HEK293 (cell line): ENCODE measurements around the gene NOS1.

Experiments used
- REST ChIP-seq: fragments of 450-650 bp; formaldehyde crosslinking; IDR thresholded peaks from 2 replicates; pipeline ENCODE4 v1.5.1; 2016; ENCODE audit warnings: missing biosample characterization, missing genetic modification characterization
- SP2 ChIP-seq: fragments of 450-650 bp; formaldehyde crosslinking; IDR thresholded peaks from 2 replicates; pipeline ENCODE4 v1.5.1; 2016; ENCODE audit warnings: missing biosample characterization, missing genetic modification characterization
- ZBTB1 ChIP-seq: fragments of 450-650 bp; formaldehyde crosslinking; IDR thresholded peaks from 2 replicates; pipeline ENCODE4 v1.5.1; 2016; ENCODE audit warnings: missing biosample characterization, missing genetic modification characterization
- ZBTB17 ChIP-seq: fragments of 450-650 bp; formaldehyde crosslinking; IDR thresholded peaks from 2 replicates; pipeline ENCODE4 v1.5.1; 2016; ENCODE audit warnings: missing biosample characterization, missing genetic modification characterization
- ZBTB26 ChIP-seq: fragments of 450-650 bp; formaldehyde crosslinking; optimal IDR thresholded peaks from 2 replicates; pipeline ENCODE3; 2016; ENCODE audit warnings: missing biosample characterization, mild to moderate bottlenecking, missing genetic modification characterization
- ZBTB8A ChIP-seq: fragments of 450-650 bp; formaldehyde crosslinking; IDR thresholded peaks from 2 replicates; pipeline ENCODE4 v1.5.1; 2016; ENCODE audit warnings: missing biosample characterization, missing genetic modification characterization
- ZEB2 ChIP-seq: fragments of 450-650 bp; formaldehyde crosslinking; IDR thresholded peaks from 2 replicates; pipeline ENCODE4 v1.5.1; 2016; ENCODE audit warnings: missing biosample characterization, missing genetic modification characterization
- ZFHX2 ChIP-seq: fragments of 450-650 bp; formaldehyde crosslinking; conservative IDR thresholded peaks from 2 replicates; pipeline ENCODE4 v1.5.1; 2016; ENCODE audit warnings: missing biosample characterization, missing genetic modification characterization
- ZNF146 ChIP-seq: fragments of 450-650 bp; formaldehyde crosslinking; IDR thresholded peaks from 2 replicates; pipeline ENCODE4 v1.5.1; 2016; ENCODE audit warnings: missing biosample characterization, missing genetic modification characterization
- ZNF155 ChIP-seq: fragments of 450-650 bp; formaldehyde crosslinking; IDR thresholded peaks from 2 replicates; pipeline ENCODE4 v1.5.1; 2016; ENCODE audit warnings: missing biosample characterization, missing genetic modification characterization
- ZNF473 ChIP-seq: fragments of 450-650 bp; formaldehyde crosslinking; IDR thresholded peaks from 2 replicates; pipeline ENCODE4 v1.5.1; 2017; ENCODE audit warnings: missing biosample characterization, missing genetic modification characterization
- ZNF529 ChIP-seq: fragments of 450-650 bp; formaldehyde crosslinking; IDR thresholded peaks from 2 replicates; pipeline ENCODE4 v1.5.1; 2017; ENCODE audit warnings: missing genetic modification characterization, missing biosample characterization; ENCODE audit not compliant: insufficient replicate concordance
- ZNF530 ChIP-seq: fragments of 450-650 bp; formaldehyde crosslinking; IDR thresholded peaks from 2 replicates; pipeline ENCODE4 v1.5.1; 2016; ENCODE audit warnings: low read depth, missing biosample characterization, missing genetic modification characterization
- ZNF561 ChIP-seq: fragments of 450-650 bp; IDR thresholded peaks from 2 replicates; pipeline ENCODE4 v1.5.1; 2018; ENCODE audit warnings: missing biosample characterization, missing genetic modification characterization, borderline replicate concordance
- ZNF610 ChIP-seq: fragments of 450-650 bp; formaldehyde crosslinking; IDR thresholded peaks from 2 replicates; pipeline ENCODE4 v1.5.1; 2016; ENCODE audit warnings: missing biosample characterization, missing genetic modification characterization, borderline replicate concordance
- ZNF654 ChIP-seq: fragments of 450-650 bp; formaldehyde crosslinking; IDR thresholded peaks from 2 replicates; pipeline ENCODE4 v1.5.1; 2016; ENCODE audit warnings: low read depth, missing biosample characterization, missing genetic modification characterization
- ZNF776 ChIP-seq: fragments of 450-650 bp; formaldehyde crosslinking; IDR thresholded peaks from 2 replicates; pipeline ENCODE4 v1.5.0; 2017; ENCODE audit warnings: missing biosample characterization, missing genetic modification characterization, borderline replicate concordance
- ZNF830 ChIP-seq: fragments of 450-650 bp; IDR thresholded peaks from 2 replicates; pipeline ENCODE4 v1.5.0; 2018; ENCODE audit warnings: missing biosample characterization, missing genetic modification characterization, low read depth, mild to moderate bottlenecking, moderate library complexity
- ZSCAN30 ChIP-seq: fragments of 450-650 bp; IDR thresholded peaks from 2 replicates; pipeline ENCODE4 v1.5.1; 2018; ENCODE audit warnings: missing biosample characterization, mild to moderate bottlenecking, missing genetic modification characterization, moderate library complexity
- TF ChIP-seq, protein P1 (sequence below): fragments of 450-650 bp; formaldehyde crosslinking; conservative IDR thresholded peaks from 2 replicates; pipeline ENCODE4 v1.5.1; 2016; ENCODE audit warnings: low read depth, missing biosample characterization, missing genetic modification characterization
- TF ChIP-seq, protein P2 (sequence below): fragments of 450-650 bp; formaldehyde crosslinking; IDR thresholded peaks from 2 replicates; pipeline ENCODE4 v1.5.1; 2016; ENCODE audit warnings: missing biosample characterization, missing genetic modification characterization
- TF ChIP-seq, protein P3 (sequence below): fragments of 450-650 bp; formaldehyde crosslinking; IDR thresholded peaks from 2 replicates; pipeline ENCODE4 v1.5.1; 2017; ENCODE audit warnings: missing biosample characterization, missing genetic modification characterization
- TF ChIP-seq, protein P4 (sequence below): fragments of 450-650 bp; formaldehyde crosslinking; IDR thresholded peaks from 2 replicates; pipeline ENCODE4 v1.5.1; 2016; ENCODE audit warnings: missing biosample characterization, missing genetic modification characterization

NOS1 gene

GRCh38 chr12:117190210-117190781 is 171.1 kb downstream of the NOS1 start, which contains the start of gene FBXO21 (continued):
- TF ChIP-seq, protein P1, sequence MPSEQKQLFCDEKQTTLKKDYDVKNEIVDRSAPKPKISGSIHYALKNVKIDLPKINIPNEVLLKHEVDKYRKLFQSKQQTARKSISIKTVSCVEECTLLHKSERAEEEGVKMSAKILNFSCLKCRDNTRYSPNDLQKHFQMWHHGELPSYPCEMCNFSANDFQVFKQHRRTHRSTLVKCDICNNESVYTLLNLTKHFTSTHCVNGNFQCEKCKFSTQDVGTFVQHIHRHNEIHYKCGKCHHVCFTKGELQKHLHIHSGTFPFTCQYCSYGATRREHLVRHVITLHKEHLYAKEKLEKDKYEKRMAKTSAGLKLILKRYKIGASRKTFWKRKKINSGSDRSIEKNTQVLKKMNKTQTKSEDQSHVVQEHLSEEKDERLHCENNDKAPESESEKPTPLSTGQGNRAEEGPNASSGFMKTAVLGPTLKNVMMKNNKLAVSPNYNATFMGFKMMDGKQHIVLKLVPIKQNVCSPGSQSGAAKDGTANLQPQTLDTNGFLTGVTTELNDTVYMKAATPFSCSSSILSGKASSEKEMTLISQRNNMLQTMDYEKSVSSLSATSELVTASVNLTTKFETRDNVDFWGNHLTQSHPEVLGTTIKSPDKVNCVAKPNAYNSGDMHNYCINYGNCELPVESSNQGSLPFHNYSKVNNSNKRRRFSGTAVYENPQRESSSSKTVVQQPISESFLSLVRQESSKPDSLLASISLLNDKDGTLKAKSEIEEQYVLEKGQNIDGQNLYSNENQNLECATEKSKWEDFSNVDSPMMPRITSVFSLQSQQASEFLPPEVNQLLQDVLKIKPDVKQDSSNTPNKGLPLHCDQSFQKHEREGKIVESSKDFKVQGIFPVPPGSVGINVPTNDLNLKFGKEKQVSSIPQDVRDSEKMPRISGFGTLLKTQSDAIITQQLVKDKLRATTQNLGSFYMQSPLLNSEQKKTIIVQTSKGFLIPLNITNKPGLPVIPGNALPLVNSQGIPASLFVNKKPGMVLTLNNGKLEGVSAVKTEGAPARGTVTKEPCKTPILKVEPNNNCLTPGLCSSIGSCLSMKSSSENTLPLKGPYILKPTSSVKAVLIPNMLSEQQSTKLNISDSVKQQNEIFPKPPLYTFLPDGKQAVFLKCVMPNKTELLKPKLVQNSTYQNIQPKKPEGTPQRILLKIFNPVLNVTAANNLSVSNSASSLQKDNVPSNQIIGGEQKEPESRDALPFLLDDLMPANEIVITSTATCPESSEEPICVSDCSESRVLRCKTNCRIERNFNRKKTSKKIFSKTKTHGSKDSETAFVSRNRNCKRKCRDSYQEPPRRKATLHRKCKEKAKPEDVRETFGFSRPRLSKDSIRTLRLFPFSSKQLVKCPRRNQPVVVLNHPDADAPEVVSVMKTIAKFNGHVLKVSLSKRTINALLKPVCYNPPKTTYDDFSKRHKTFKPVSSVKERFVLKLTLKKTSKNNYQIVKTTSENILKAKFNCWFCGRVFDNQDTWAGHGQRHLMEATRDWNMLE (tag by site-specific recombination), result no peak
- TF ChIP-seq SP2 (peak; percentile 70), ZBTB17 (tag by site-specific recombination) (no peak), ZNF776 (tag by site-specific recombination) (no peak), ZFHX2 (peak; percentile 62), ZNF473 (tag by site-specific recombination) (no peak), ZNF529 (tag by site-specific recombination) (no peak), ZNF561 (tag by site-specific recombination) (0 out of 2 replicates have a peak, but pooled peaks have one; percentile 54), ZNF146 (tag by site-specific recombination) (peak; percentile 32), ZBTB1 (tag by site-specific recombination) (no peak), ZNF610 (tag by site-specific recombination) (0 out of 2 replicates have a peak, but pooled peaks have one; percentile 41), ZNF830 (tag by site-specific recombination) (no peak), ZNF155 (tag by site-specific recombination) (no peak), ZNF530 (tag by site-specific recombination) (no peak), ZNF654 (no peak), ZEB2 (tag by site-specific recombination) (peak; percentile 31; the same call in 1 of the 2 replicates), ZBTB8A (peak; percentile 63), REST (tag by site-specific recombination) (no peak), ZSCAN30 (tag by site-specific recombination) (peak; percentile 63; the same call in 1 of the 2 replicates), ZBTB26 (tag by site-specific recombination) (peak; percentile 98)
- TF ChIP-seq, protein P2, sequence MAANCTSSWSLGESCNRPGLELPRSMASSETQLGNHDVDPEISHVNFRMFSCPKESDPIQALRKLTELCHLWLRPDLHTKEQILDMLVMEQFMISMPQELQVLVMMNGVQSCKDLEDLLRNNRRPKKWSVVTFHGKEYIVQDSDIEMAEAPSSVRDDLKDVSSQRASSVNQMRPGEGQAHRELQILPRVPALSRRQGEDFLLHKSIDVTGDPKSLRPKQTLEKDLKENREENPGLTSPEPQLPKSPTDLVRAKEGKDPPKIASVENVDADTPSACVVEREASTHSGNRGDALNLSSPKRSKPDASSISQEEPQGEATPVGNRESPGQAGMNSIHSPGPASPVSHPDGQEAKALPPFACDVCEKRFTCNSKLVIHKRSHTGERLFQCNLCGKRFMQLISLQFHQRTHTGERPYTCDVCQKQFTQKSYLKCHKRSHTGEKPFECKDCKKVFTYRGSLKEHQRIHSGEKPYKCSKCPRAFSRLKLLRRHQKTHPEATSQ (tag by site-specific recombination), result 0 out of 2 replicates have a peak, but pooled peaks have one; percentile 46
- TF ChIP-seq, protein P3, sequence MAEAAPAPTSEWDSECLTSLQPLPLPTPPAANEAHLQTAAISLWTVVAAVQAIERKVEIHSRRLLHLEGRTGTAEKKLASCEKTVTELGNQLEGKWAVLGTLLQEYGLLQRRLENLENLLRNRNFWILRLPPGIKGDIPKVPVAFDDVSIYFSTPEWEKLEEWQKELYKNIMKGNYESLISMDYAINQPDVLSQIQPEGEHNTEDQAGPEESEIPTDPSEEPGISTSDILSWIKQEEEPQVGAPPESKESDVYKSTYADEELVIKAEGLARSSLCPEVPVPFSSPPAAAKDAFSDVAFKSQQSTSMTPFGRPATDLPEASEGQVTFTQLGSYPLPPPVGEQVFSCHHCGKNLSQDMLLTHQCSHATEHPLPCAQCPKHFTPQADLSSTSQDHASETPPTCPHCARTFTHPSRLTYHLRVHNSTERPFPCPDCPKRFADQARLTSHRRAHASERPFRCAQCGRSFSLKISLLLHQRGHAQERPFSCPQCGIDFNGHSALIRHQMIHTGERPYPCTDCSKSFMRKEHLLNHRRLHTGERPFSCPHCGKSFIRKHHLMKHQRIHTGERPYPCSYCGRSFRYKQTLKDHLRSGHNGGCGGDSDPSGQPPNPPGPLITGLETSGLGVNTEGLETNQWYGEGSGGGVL, result no peak
- TF ChIP-seq, protein P4, sequence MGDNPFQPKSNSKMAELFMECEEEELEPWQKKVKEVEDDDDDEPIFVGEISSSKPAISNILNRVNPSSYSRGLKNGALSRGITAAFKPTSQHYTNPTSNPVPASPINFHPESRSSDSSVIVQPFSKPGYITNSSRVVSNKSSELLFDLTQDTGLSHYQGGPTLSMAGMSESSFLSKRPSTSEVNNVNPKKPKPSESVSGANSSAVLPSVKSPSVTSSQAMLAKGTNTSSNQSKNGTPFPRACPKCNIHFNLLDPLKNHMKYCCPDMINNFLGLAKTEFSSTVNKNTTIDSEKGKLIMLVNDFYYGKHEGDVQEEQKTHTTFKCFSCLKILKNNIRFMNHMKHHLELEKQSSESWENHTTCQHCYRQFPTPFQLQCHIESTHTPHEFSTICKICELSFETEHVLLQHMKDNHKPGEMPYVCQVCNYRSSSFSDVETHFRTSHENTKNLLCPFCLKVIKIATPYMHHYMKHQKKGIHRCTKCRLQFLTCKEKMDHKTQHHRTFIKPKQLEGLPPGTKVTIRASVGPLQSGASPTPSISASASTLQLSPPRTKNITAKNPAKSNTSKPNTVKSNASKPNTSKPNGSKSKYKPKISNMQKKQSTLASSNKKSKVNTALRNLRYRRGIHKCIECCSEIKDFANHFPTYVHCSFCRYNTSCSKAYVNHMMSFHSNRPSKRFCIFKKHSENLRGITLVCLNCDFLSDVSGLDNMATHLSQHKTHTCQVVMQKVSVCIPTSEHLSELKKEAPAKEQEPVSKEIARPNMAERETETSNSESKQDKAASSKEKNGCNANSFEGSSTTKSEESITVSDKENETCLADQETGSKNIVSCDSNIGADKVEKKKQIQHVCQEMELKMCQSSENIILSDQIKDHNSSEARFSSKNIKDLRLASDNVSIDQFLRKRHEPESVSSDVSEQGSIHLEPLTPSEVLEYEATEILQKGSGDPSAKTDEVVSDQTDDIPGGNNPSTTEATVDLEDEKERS (tag by site-specific recombination), result no peak
